A549 (cell line): Measurements from ENCODE around the gene ATP6V0A1.

ENCODE experiments used
- BCL3 ChIP-seq: fragments of >200 bp; sonication (Bioruptor Twin); formaldehyde crosslinking; IDR thresholded peaks from 3 replicates; pipeline ENCODE4 v1.6.1; 2016
- CBX8 ChIP-seq: fragments of 200-600 bp; sonication (generic); IDR thresholded peaks from 2 replicates; pipeline ENCODE4 v1.6.1; 2016
- CTCF ChIP-seq: fragments of >200 bp; sonication (Bioruptor Twin); formaldehyde crosslinking; IDR thresholded peaks from 3 replicates; pipeline ENCODE4 v1.5.1; 2016
- EHMT2 ChIP-seq: fragments of 200-600 bp; sonication (generic); IDR thresholded peaks from 2 replicates; pipeline ENCODE4 v1.6.1; 2016; ENCODE audit warnings: antibody characterized with exemption, low read depth, mild to moderate bottlenecking, moderate library complexity
- ESRRA ChIP-seq: fragments of 150-350 bp; IDR thresholded peaks from 2 replicates; pipeline ENCODE4 v1.6.1; 2014; ENCODE audit warnings: mild to moderate bottlenecking, low read length, borderline replicate concordance
- HDAC2 ChIP-seq: fragments of 200-600 bp; sonication (generic); IDR thresholded peaks from 2 replicates; pipeline ENCODE4 v1.6.1; 2016
- JUNB ChIP-seq: fragments of >200 bp; sonication (Bioruptor Twin); formaldehyde crosslinking; IDR thresholded peaks from 2 replicates; pipeline ENCODE4 v1.6.1; 2016
- MAX ChIP-seq: IDR thresholded peaks from 2 replicates; pipeline ENCODE4 v1.6.1; 2012
- NPAS2 ChIP-seq: fragments of 250-450 bp; sonication (Bioruptor Pico); IDR thresholded peaks from 2 replicates; pipeline ENCODE4 v1.8.0; 2022; ENCODE audit warnings: mild to moderate bottlenecking, moderate library complexity, borderline replicate concordance
- POLR2A ChIP-seq: IDR thresholded peaks from 2 replicates; pipeline ENCODE4 v1.6.1; 2012; ENCODE audit warnings: mild to moderate bottlenecking, low read length
- RAD21 ChIP-seq, 2 experiments: fragments of >200 bp in 1 of 2; sonication (Bioruptor Twin) in 1 of 2; formaldehyde crosslinking in 1 of 2; IDR thresholded peaks in 1 of 2; conservative IDR thresholded peaks in 1 of 2; 2 replicates in 1 of 2; 3 replicates in 1 of 2; pipeline ENCODE4 v1.6.1; 2012 to 2018; ENCODE audit warnings: inconsistent platforms in 1 of 2
- REST ChIP-seq: fragments of 200-600 bp; sonication (generic); IDR thresholded peaks from 2 replicates; pipeline ENCODE4 v1.6.1; 2016; ENCODE audit warnings: antibody characterized with exemption, mild to moderate bottlenecking, moderate library complexity
- SMC3 ChIP-seq: fragments of >200 bp; sonication (Bioruptor Twin); formaldehyde crosslinking; IDR thresholded peaks from 3 replicates; pipeline ENCODE4 v1.6.1; 2018; ENCODE audit warnings: inconsistent platforms

- TF ChIP-seq ESRRA (no peak), CBX8 (no peak), CTCF (no peak), RAD21 (conservative IDR thresholded peaks at IDR 0.05 in 1 of 2, IDR thresholded peaks at IDR 0.05 in 1 of 2) (no peak), REST (no peak), HDAC2 (no peak), EHMT2 (no peak), POLR2A (no peak), BCL3 (no peak), SMC3 (no peak), MAX (no peak), NPAS2 (CRISPR knock-in tag) (no peak), JUNB (no peak)
Observed at GRCh38 chr17:42493319-42493718, 34.6 kb downstream of the ATP6V0A1 start.
